ENCODE data around the gene SNAP47.

- TF ChIP-seq CTCF (conservative IDR thresholded peaks at IDR 0.05; ENCODE audit: low read depth, low read length): no peak
- TF ChIP-seq POLR2A (IDR thresholded peaks at IDR 0.05; ENCODE audit: low read depth, low read length): no peak
- TF ChIP-seq RFX5 (IDR thresholded peaks at IDR 0.05; ENCODE audit: low read depth, low read length): no peak
These were observed 28.2 kb downstream of the SNAP47 start for GRCh38 chr1:227763246-227764018.

Data from IMR-90 (cell line).